Mesenteric fat pad (tissue), 1 donor: ENCODE data around the gene LAMA2. TPM values are rescaled to one million over a fixed set of nuclear protein-coding genes. Genes with fewer than 3 reads are reported as not detected.

Experiments
- DNase-seq: peaks from one replicate; pipeline ENCODE4 v3.0.0-alpha.2; 2020; ENCODE audit warnings: low spot score
- total RNA-seq: library from RNA; stranded (reverse); fragmentation: NEBNext Ultra II Directional; extraction: Animal tissue kit (Norgen Biotek cat#: 25700); gene quantifications from one replicate; pipeline ENCODE4 v1.2.1, GENCODE V29; 2021
- donor health status: DM: yes; HTN: yes; CAD: no.

LAMA2 gene
- total RNA-seq, 1 donor from 2014 or later, result 82.9 TPM

DNA sequence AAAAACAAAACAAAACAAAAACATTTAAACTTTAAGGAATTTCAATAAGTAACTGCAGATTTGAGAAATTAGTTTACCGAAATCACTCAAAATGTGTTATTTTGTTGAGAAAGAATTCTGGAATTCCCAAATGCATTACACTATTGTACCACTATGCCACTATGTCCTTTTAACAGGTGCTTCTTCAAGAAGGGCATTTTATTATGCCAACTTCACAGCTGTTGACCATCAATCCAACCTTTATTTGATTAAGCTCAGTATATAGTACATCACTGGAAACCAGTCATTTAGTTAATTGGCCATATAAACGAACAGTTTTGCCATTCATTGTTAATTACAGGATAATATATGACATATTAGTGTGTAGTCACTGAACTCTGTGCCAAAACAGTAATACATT is 605.4 kb downstream of the LAMA2 start:
- no peak for DNase-seq

DNA sequence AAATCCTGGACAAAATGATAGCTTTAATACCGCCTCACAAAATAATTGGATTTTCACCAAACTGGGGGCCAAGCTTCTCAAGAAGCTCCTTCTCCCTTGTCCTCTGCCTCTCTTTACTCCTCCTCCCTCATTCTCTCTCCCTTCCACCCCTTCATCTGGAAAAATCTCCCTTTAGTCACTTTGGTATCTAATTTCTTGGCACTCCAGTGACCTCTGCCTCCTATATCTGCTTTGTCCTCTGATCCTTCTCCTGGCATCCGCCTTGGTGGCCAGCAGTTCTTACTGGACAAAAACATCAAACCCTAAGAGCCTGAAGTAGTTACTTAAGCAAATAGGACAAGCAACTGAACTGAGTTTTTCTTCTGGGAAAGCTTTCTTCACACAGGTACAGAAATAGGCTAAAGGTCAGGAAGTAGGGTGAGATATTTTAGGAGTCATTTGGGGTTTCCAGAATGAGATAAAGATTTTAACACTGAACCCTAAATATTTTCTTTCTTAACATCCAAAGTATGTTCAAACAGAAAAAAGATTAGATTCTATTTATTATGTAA is 606.4 kb downstream of the LAMA2 start:
- no peak for DNase-seq

DNA sequence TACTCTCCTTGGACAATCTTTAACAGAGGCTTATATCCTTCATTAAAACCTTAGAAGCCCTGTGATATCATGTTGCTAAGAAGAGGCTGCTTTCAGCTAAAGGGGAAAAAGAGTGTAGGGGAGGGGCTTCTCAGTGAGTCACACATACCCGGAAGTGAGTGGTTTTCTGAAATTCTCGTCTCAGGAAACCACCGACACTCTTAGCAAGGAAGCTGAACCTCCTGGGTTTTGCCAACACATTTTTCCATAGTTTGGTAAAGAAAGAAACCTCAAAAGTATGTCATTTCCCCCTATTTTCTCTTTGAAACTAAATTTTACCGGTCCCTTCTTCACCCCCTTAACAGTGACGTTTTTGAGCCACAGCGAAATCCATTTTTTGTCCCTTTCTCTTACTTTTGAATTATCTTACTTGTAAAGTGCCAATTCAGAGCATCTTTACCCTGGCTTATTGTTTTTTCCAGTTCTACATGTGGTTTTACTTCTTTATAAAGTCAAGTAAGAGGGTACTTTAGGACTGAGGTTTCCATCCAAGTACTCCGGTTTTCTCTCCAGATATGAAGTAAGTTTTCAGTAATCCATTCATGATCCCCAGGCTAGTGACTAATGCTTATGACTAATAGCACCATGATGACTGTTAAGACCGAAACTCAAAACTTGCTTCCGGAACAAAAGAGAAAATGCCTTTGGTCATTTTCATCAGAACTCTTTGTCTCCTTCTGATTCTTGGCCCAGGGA is 607.8 kb downstream of the LAMA2 start:
- DNase-seq, result no peak

DNA sequence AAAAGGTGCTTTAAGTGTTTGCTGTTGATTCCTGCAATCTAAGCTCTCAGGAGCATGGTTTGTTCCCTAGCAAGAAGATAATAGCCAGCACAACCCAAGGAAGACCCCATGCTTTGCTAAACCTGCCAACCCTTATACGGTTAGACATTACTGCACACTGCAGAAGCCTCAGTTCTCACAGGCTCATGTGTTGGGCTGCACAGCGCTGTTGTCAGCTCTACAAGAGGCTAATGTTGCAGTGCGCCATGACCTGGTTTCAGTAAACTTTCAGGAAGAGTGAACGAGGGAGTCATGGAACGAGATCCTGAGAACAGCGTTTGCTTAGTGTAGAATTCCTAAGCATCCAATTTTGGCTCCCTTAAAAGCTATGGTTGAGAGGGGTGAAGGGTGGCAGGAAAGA is 608.5 kb downstream of the LAMA2 start:
- no peak for DNase-seq

GRCh38 chr6:129492260-129492659 is 609.3 kb downstream of the LAMA2 start:
- DNase-seq, result no peak

GRCh38 chr6:129493354-129493902 is 610.5 kb downstream of the LAMA2 start:
- no peak for DNase-seq

DNA sequence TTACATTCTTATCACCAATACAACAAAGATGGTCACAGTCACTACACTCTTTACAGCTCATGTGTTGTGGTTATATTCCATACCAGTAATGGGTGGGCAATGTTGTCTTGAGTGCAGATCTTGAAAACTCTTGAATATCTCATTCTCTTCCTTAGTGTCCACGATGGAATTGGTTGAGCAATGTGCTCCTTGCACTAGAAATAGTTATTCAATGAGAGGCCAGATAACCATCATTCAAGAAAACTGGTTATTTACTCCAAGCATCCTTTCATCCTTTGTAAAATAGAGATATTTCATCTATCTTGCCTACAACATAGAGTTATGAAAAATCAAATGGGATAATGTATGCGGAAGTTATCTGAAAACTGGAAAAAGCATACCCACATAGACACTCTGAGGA is 611.2 kb downstream of the LAMA2 start:
- no peak for DNase-seq

DNA sequence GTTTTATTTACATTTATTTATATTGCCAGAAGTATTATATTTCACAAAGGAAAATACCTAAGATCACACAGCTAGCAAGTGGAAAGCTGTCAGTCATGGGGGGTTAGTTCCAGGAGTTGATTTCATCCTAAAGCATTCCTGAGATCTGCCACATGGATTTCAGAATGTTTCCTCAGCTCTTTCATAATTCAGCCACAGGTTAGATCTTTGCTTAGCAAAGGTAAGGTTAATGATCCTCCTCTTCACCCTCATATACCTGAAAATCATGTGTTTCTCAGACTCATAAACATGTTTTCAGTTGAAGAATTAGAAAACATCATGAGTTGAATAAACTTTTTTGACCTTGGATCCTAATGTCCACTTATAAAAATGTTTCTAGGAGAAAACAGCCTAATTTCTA is 611.6 kb downstream of the LAMA2 start:
- DNase-seq, result no peak

DNA sequence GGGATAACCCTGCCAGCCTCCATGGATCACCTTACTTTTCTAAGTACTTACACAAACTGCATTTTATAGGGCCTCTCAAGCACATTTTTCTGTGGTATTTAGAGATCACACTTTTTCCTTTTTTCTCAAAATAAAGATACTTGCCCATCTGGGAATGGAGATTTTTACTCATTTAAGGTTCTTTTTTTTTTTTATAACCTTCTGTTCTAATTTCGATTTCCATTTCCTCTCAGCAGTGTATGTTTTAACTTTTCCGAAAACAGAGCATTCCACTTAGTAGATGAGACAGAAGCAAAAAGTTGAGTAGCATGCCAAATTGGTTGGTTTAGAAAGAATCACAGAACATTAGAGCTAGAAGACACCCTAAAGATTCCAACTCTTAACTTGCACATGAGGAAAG is 612.7 kb downstream of the LAMA2 start:
- DNase-seq, result no peak

- no peak for DNase-seq
Measured at GRCh38 chr6:129497481-129498441, 614.8 kb downstream of the LAMA2 start.

GRCh38 chr6:129498541-129498940 is 615.6 kb downstream of the LAMA2 start:
- no peak for DNase-seq

GRCh38 chr6:129498950-129499842 is 616.3 kb downstream of the LAMA2 start:
- DNase-seq, result no peak

DNA sequence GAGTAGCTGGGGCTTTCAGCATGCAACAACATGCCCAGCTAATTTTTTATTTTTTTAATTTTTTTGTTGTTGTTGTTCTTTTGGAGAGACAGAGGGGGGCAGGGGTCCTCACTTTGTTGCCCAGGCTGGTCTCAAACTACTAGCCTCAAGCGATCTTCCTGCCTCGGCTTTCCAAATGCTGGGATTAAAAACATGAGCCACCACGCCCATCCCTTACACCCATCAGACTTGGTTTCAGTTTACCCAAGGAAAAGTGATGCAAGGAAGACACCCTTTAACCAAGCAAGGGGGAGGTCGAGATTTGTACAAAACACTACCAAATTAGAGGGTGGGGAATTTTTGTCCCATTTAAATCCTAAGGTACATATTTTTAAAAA is 616.9 kb downstream of the LAMA2 start:
- DNase-seq, result no peak

DNA sequence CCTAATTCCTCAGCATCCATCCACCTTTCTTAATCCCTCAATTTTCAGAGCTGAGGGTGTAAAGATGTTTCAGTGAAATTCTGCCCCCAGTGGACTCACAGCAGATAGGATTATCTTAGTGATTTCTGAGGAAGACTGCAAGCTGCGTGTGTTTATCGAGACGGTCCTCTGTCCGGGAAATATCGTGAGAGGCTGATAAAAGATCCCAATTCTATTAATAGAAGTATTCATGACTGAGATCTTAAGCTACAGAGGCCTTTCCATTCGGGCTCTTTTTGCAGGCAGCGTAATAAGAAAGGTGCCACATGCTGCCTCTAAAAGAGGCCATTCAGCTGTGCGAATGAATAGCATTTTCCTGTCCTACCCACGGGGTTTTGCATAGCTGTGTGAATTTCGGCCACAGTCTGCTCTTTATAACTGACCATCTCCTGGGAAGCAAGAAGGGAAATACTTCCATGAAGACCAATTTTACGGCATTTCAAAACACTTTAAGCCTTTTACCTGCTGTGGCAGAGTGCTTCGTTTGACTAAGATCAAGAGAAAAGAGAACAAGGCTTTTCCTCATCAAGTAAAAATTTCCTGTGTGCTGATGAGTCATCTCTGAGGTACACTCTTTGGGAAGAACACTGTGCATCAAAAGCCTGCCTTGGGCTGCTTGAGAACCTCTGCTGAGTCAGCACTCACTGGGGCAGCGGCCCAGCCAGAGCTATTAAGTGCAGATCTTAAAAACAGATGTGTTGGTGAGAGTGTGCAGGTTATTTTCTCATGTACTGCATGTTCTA is 618.2 kb downstream of the LAMA2 start:
- no peak for DNase-seq

- no peak for DNase-seq
Measured at GRCh38 chr6:129501740-129502660, 619.1 kb downstream of the LAMA2 start.

DNA sequence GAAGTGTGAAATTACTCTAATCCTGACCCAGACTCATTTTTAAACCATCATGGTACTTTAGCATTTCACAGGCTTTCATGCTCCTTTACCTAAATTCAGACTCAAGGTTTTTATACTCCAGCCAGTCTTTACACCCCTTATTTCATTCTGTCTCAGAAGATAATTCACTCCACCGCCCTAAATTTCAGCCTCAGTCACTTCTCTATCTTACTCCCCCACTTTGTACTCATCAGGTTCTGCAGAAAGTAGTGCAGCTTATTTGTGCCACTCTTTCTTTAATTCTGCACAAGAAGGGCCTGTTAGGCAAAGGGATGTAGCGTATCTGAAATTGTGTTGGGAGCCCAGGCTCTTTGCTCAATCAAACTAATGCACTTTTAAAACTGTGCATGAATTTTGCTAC is 621.5 kb downstream of the LAMA2 start:
- no peak for DNase-seq

DNA sequence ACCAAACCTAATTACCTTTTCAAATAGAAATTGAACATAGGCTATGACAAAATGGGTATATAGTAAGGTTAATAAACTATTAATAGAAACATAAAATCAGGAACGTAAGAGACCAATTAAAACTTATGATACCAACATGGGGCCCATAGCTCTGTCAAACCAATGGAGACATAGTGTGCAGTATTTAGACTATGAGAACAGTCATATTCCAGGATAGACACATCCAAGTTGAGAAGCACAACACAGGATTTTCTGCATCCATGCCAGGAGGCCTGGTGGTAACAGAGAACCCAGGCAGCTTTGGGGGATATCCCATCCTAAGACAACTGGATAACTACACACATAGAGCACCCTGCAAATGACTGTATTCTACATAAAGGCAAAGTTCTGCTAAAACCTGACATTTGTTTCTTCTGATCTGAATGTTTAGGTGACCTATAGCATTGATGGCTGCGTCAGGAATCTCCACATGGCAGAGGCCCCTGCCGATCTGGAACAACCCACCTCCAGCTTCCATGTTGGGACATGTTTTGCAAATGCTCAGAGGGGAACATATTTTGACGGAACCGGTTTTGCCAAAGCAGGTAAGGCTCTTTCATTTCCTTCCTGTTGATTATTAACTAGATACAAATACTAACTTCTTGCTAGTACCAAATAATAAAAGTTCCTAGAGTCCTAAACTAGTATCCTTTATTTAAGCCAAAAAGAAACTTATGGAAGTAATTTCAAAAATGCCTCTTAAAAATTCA is 624.3 kb downstream of the LAMA2 start:
- no peak for DNase-seq

- no peak for DNase-seq
Measured at GRCh38 chr6:129507846-129508245, 624.9 kb downstream of the LAMA2 start.
